GM12874 (cell line): ENCODE measurements around the gene HSPH1.

ENCODE experiments used
- TF ChIP-seq, protein P1 (sequence below): IDR thresholded peaks from 2 replicates; pipeline ENCODE4 v1.5.1; 2011; ENCODE audit warnings: low read depth, mild to moderate bottlenecking, control low read depth, low read length, moderate library complexity; ENCODE audit not compliant: insufficient read depth

HSPH1 gene

GRCh38 chr13:31093145-31093885 is 68.4 kb downstream of the HSPH1 start:
- TF ChIP-seq, protein P1, sequence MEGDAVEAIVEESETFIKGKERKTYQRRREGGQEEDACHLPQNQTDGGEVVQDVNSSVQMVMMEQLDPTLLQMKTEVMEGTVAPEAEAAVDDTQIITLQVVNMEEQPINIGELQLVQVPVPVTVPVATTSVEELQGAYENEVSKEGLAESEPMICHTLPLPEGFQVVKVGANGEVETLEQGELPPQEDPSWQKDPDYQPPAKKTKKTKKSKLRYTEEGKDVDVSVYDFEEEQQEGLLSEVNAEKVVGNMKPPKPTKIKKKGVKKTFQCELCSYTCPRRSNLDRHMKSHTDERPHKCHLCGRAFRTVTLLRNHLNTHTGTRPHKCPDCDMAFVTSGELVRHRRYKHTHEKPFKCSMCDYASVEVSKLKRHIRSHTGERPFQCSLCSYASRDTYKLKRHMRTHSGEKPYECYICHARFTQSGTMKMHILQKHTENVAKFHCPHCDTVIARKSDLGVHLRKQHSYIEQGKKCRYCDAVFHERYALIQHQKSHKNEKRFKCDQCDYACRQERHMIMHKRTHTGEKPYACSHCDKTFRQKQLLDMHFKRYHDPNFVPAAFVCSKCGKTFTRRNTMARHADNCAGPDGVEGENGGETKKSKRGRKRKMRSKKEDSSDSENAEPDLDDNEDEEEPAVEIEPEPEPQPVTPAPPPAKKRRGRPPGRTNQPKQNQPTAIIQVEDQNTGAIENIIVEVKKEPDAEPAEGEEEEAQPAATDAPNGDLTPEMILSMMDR, result no peak

DNA sequence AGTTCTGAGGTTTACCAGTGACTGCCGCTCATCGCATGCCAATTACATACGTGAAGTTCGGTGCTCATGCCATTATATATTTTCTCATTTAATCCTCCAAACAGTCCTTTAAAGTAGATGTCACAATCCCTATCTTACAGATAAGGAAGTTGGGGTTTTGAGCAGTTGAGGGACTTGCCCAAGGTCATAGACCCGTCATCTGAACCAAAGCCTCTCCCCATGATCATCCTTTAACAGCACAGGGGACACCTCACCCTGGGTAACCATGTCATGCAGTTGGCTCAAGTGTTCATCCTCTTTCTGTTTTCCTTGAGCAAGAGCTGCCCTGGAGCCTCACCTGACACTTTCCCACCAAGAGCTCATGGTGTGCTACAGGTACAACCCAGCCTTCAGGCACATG is 69.1 kb downstream of the HSPH1 start:
- TF ChIP-seq, protein P1, result no peak

GRCh38 chr13:31090961-31091624 is 70.6 kb downstream of the HSPH1 start:
- TF ChIP-seq, protein P1, result no peak

DNA sequence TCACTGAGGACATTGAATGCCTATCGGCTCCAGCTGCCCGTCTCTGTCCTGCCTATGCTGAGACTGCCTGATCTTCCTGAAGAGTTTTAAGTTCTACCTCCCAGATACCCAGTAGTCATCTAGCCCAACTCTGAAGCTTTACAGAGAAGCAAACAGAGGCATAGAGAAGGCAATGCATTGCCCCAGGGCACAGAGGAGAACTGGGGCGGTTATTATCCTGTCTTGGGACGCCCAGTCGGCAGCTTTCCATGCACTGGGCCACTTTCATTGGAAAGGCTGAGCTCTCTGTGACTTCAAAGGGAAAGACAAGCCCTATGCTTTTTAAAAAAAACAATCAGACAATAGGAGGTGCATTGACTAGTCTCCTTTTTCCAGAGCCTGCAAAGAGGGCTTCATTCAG is 71.6 kb downstream of the HSPH1 start:
- TF ChIP-seq, protein P1, result no peak

- TF ChIP-seq, protein P1, result no peak
Measured at GRCh38 chr13:31089649-31090048, 72.1 kb downstream of the HSPH1 start.

GRCh38 chr13:31088826-31089420 is 72.8 kb downstream of the HSPH1 start:
- TF ChIP-seq, protein P1, result no peak
